Effector CD4-positive, alpha-beta T cell (primary cell): ENCODE results near the gene DEFB112. TPM values are rescaled to one million over a fixed set of nuclear protein-coding genes. Genes with fewer than 3 reads are reported as not detected.

Experiments
- DNase-seq: peaks from one replicate; pipeline ENCODE4 v3.0.0-alpha.2; 2020
- total RNA-seq: gene quantifications from one replicate; lab custom pipeline; 2026; lab: John Stamatoyannopoulos, UW

DEFB112 gene, protein sequence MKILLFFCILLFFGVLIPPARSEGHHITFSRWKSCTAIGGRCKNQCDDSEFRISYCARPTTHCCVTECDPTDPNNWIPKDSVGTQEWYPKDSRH
- not detected for total RNA-seq

DNA sequence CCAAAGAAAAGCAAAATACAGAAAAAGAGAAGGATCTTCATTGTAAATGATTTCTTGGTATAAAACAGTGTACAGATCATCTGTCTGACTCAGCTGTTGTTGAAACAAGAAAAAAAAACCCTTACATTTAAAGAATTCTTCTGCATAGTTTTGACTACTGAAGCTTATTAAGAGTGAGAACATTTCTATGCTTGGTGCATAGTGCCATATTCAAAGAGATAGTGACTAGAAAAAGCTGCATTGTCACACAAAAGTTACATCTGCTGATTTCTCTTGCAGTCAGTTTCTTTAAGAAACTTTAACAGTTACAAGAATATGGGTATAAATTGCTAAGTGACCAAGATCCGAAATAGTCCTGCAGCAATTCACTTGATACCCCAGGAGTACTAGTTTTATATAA, at the start of gene DEFB112:
TSS of gene DEFB112 (minus strand) at position 101 of the 400 bp plus-strand sequence. CDS start at position 41, 60 bp downstream.
- DNase-seq = no peak

DNA sequence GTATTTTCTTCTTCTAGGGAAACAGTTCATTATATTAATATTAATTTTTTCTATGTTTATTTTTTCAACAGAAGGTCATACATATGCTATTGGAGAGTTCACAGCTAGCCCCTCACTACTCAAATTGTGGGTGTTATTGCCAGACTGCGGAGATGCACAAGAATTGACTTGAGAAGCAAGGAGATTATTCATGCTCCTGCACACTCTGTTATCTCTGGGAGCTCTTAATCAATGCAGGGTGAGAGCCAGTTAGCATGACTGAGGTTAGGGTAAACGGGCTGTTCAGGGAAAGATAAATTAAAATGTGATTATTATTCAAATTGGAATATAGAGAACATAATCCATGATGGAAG, 48.9 kb upstream of the DEFB112 start:
- no peak for DNase-seq

DNA sequence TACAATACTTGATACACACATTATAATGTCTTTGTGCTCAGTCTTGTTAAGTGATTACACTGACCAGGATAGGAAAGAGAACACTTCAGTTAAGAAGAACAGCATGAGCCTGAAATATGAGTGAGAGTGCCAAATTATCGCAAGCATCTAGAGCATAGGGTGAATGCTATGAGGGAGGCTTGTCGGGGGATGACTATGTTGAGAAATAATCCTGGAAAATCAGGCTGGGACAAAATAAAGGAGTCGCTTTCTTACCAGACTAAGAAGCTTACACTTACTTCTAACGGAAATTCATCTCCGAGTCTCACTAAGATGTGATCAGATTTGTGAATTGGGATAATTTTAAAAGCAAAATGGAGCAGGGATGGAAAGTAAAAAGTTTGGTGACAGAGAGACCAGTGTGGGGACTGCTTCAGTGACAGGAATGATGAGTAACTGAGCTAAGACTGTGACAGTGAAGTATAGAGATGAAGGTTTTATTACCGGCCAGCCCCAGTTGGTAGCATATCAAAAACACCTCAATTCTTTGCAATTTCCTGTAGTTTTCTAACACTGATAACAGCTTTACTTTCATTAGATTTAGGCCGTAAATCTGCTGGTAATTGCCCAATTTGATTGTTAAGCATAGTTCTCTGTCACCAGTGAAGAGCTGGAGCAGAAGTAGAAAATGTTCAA, 48.4 kb upstream of the DEFB112 start:
- DNase-seq = no peak

DNA sequence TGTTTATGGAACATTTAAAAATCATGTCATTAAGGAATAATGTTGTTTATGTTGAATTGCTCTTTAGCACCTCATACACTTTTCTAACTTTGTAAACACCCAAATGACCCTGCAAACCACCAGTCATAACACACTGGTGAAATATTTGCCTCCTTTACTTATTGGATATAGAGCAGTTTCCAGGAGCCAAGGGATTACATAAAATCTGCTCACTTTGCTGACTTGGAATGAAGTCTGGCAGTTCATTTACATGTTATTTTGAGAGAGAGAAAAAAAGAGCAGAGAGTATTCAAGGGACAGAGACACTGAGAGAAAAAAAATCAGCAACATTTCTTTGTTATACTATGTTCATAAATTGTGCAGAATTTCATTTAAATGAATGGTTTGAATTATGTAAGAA, 46.6 kb upstream of the DEFB112 start:
- DNase-seq = no peak

DNA sequence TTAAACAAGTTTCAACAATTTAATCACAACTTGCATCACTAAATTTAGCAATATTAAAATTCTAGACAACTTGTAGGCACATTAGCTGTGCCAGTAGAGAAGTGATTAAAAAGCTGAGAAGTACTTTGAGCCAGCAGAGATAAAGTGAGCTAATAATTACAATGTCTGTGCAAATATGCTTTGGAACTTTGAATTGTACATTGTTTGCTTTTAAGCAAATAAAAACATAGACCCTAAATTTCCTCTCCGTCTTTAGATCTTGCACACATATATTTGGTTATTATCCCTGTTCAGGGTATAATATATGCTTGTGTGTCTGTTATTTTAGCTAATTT, 44.2 kb upstream of the DEFB112 start:
- no peak for DNase-seq

DNA sequence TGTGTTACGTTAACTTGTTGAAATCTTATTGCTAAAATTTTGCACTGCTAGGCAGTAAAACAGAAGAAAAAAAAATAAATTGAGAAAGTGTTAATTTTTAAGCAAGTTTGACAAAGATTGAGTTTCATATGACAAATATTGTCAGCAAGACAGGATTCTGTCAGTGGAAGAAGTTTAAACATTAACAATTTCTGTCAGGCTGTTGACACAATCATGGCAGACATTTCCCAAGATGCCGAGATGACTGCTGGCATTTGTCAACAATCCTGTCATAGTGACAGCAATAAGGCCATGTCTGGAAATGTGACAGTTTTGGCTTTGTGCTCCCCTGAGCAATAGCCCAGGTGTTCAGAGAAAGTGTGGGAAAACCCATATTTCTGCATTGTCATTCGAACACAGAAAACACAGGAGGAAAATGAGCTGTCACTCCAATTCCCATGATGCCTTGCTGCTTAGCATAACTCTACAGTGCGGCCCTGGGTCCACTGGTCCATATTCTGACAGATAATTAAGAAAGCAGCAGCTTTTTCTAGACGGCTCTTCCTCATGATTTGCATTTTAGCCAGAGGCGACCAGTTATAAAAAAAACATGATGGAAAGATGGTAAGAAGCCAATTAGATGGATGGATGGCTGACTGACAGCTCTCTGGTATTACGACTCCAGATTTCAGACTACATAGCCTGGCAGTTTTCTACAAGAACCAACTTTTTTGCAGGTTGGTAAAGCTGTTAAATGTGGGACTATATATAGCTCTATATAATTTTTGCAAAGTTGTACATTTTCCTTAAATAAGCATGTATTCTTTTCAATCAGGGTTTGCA, 43.6 kb upstream of the DEFB112 start:
- no peak for DNase-seq

DNA sequence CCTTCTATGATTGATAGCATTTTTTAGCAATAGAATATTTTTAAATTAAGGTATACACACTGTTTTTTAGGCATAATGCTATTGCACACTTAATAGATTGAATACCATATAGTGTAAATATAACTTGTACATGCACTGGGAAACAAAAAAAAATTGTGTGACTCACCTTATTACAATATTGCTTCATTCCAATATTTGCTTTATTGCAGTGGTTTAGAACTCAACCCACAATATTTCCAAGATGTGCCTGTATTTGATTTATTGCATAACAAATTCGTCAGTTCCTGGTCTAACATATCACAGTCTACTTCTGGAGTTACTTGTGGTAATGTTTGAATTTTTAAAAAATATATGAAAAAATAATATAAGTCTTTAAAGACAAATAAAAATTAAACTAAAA, 41.9 kb upstream of the DEFB112 start:
- DNase-seq = no peak

DNA sequence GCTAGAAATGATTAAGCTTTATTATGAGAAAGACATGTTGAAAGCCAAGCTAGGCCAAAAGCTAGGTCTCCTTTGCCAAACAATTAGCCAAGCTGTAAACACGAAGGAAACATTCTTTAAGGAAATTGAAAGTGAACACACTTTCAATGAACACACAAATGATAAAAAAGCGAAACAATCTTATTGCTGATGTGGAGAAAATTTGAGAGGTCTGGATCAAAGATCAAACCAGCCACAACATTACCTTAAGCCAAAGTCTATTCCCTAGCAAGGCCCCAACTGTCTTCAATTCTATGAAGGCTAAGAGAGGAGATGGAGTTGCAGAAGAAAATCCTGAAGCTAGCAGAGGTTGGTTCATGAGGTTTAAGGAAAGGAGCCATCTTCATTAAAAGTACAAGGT, 40.2 kb upstream of the DEFB112 start:
- no peak for DNase-seq

DNA sequence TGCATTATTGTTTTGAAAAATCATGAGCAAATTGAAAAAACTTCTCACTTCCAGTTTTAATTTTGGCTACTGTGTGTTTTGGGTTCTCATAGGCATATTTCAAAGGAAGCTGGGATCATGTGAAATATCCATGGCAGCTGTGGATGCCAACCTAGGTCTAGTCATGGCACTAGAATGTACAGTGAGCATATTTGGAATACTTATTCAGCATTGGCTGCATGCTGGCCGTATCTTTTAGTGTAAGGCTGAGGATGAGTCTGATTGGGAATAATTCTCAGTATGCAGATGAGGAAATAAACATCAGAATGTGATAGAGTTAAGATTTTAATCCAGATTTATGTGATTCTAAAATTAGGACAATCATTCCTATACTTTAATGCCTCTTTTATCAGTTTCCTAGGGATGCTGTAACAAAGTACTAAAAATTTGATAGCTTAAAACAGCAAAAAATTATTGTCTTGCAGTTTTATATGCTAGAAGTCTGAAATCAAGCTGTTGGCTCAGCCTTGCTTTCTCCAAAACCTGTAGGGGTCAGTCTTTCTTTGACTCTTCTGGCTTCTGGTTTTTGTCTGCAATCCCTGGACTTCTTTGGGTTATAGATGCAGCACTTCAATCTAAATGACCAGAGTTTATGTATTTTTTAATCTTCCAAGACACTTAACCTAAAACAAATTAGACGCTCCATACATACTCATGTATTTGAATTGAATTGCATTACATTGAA, 37.7 kb upstream of the DEFB112 start:
- DNase-seq = no peak

DNA sequence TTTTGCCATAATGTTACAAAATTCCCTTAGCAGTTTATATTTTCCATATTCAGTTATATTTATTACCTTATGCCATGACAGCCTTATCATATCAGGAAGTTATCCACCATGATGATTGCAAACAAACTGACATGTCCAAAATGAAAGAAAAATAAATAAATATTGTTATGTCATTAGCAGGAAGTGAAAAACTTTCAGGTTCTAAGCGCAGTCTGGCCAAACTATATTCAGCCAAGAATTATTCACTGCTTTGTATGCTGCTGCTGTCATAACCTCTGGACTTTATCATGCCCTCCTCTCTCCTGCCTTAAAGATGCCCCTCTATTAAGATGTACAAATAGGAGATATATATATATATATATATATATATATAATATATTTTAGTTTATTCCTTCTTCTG, 27.7 kb upstream of the DEFB112 start:
- no peak for DNase-seq

DNA sequence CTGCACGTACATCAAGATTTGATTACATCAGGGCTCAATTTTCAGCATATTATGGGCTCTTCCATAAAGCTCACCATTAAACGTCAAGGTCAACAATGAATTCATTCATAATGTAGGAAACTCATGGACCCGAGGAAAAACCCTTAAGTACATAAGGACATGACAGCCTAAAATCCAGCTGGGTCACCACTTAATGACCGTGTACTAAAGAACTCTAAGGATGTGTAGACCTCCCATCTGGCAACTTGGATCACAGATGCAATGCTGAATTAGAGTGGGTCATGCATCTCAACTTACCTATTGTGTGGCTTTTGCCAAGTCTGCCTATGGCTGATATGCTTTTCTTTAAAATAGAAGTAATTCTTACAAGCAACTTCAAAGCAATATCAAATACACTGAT, 26.7 kb upstream of the DEFB112 start:
- DNase-seq = no peak

DNA sequence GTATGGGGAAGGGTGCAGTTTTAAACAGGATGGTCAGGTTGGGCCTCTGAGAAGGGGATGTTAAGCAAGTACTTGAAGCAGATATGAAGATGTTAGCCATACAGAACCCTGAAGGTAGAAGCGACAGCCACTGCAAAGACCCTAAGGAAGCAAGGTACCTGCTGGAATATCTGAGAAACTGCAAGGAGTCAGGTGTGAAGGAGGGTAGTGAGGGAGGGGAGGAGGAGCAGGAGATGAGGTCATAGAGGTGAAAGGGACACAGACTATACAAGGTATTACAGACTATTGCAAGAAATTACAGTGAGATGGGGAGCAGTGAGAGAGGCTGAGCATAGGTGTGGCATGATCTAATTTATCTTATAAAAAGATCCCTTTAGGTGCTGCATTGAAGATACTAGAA, 22.2 kb upstream of the DEFB112 start:
- DNase-seq = no peak

DNA sequence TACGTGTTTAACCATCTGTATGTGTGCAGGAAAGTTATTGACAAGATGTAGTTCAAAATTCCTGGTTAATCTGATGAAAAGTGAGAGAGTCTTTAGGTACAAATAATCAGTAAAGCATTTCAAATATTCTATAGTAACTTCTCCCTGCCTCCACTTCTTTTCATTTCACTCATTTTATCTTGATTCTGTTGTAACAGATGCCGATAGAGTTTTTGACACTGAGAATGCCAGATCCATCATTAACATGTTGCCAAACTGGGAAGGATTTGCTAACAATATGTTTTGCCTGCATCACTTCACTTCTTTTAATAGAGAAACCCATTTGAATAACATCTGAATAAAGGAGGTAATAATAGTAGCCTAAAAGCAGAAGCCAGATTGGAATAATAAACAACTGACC, 20.4 kb upstream of the DEFB112 start:
- DNase-seq = no peak

DNA sequence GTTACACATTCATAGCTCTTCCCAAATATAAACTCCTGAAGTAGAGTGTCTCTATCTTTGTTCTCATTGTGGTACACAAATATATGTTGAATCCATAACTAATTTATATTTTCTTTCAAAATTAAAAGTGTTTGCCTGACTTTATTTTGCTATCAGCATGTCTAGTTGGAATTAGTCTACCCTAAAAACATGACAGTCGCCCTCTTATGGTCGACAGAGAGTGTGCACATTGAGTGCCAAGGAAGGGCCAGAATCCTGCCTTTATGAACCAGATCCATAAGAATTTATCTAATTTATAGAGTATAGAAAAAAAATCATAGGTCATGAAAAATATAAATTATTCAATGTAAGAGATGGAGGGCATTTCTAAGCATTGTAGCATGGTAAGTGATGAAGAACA, 12.3 kb upstream of the DEFB112 start:
- DNase-seq = no peak

DNA sequence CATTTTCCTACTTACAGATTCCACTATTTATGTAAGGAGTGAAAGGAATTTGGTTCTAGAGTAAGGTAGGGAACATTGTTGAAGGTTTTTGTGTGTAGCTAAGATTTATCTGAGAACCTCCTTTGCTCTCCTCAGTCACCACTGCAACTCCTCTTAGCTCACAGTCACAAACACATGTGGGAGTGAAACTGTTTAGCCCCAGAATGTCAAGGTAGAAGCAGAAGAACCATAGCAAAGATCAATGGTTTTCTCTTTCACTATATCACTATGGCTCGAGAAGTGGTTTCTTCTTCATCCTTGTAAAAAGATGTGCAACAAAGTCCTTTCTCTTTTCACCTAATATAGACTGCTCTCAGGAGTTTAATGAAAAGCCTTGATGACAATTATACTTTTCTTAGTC, 6.5 kb upstream of the DEFB112 start:
- no peak for DNase-seq

DNA sequence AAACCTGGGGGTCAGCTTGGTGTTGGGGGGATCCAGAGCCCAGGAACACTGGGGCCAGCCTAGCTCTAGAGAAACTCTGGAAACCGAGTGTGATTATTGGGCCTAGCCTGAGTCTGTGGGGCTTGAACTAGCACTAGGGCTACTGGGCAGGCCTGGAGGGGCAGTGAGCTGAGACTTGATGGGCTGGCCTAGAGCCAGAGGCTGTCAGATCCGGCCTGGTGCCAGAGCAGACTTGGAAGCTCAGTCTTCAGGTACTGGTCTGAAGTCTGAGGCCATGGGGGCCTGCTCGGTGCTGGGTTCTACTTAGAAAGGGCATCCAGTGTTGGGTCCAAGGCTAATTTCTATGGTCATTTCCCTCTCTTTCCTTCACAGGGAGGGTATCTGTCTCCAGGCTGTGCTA, 2.7 kb downstream of the DEFB112 start:
- DNase-seq = no peak

DNA sequence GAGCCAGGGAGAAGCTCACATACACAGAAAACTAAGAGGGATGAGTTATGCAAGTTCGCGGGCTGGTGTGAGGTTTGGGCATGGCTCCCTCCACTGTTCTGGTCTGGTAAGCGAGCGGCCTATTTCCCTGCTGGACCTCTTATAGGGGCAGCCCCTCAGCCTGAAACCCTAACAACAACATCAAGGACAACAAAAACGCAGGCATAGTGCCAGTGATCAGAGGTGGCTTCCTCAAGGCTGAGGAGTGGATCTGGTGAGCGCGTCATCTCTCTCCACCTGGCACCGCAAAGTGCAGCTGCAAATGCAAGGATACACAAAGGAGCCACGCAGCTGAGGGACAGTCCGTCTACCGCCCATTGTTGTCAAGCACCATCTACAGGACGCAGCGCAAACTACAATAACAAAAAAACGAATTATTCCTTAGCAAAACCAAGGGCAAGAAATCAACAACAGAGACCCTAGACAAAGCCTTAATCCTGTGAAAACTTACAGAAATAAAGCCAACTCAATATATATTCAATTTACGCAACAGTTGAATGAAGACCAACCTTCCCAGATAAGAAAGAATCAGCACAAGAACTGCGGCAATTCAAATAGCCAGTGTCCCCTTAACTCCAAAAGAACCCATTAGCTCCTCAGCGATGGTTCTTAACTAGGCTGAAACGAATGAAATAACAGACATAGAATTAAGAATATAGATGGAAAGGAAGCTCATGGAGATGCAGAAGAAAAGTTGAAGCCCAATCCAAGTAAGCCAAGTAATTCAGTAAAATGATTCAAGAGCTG, 18.8 kb downstream of the DEFB112 start:
- DNase-seq = no peak

DNA sequence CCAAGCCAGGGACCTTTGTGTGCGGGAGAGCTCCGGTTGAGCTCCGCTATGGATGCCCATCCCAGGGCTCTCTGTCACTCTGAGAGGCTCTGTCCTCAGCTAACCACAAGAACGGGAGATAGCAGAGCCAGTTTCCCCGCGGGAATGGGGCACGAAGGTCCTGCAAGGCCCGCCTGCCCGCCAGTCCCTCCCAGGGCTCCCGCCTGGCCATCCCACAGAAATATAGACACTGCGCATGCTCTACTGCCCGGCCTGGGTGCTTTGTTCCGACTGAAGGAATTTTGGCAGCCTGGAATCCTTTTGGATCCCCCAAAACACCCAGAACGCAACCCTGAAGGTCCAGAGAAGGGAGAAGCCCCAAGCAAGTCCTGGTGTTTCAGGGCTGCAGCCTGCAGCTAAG, 19.4 kb downstream of the DEFB112 start:
- DNase-seq = no peak

DNA sequence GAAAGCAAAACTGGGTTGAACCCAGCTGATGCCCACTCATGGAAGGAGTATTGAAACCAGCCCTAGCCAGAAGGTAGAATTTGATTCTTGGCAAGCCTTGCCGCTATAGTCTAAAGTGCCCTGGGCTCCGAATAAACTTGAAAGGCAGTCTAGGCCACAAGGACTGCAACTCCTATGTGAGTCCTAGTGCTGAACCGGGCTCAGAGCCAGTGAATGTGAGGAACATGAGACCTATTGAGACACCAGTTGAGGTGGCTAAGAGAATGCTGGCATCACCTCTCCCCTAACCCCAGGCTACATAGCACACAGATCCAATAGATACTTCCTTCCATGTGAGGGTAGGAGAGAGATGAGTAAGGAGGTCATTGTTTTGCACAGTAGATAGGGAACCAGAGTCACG, 24.5 kb downstream of the DEFB112 start:
- DNase-seq = no peak

DNA sequence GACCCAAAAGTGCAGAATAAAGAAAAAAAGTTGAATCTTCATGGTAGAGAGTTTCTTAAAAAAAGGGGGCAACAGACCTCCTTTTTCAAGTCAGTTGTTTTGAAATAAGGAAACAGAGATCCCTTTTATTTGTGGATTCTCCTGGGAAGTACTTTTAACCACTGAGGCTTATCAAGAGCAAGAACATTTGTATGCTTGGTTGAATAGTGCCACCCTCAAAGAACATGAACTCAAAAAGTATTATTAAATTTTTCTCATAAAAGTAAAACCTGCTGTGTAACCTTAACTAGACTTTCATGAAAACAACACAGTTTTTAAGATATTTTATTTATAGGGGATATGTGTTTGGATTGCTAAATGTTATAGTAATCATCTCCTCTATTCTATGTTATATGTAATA, 27.8 kb downstream of the DEFB112 start, which contains the start of gene DEFB110:
TSS of gene DEFB110 (minus strand) at position 101 of the 400 bp plus-strand sequence. CDS start at position 42, 59 bp downstream.
- no peak for DNase-seq

DNA sequence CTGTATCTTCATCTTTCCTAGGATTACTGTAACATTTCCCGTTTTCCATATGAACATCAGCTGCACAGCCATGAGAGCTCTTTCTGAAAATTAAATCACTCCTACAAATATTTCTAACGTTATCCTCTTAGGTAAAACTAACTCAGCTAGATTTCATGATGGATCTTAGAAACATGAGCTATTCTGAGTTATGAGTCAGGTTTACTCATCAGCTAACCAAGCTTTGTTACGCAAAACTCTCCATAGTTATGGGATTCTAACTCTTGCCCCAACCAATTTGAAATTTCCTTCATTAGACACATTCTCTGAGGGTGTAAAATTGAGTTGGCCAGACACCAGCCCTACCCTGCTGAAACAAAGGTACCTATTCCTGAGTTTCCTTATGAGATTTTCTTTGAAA, 41.9 kb downstream of the DEFB112 start:
- DNase-seq = no peak

DNA sequence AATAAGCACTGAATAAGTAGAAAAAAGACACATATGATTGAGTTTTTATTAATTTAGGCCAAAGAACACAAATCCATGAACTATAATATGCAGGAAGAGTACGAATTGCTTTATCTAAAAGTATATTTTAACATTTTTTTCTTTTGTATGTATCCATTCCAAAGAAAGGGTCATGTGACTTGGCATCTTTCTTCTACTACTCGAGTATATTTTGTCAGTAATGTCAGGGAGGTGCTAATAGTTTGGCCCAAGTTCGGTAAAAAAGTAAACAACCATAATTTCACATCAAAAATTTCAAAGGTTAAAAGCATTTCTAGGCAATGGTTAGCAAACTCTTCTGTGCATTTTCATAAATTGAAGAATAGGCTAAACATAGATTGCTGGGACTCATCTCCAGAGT, 46.6 kb downstream of the DEFB112 start:
- no peak for DNase-seq

DNA sequence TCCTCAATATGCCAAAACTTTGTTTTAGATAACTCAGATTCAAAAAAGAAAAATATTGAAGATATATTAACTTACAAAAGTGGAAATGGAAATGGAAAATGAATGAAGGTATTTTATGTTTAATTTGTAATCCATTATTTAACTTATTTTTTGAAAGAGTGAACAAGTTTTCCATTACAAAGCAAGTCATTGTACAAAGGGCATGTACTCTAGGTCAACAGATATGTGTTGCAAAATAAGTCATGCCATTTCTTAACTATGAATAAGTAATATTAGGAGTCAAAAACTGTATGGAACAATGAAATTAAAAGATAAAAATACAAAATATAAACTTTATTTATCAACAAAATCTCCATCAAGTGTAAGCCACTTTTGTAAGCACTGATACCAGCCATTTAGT, 54.5 kb downstream of the DEFB112 start:
- DNase-seq = no peak
